ENCODE measurements around the gene PPP1R9B. TPM values are rescaled to one million over a fixed set of nuclear protein-coding genes. Genes with fewer than 3 reads are reported as not detected.

Gene PPP1R9B
- total RNA-seq, 1 experiment from 2014 or later = 112 TPM

DNA sequence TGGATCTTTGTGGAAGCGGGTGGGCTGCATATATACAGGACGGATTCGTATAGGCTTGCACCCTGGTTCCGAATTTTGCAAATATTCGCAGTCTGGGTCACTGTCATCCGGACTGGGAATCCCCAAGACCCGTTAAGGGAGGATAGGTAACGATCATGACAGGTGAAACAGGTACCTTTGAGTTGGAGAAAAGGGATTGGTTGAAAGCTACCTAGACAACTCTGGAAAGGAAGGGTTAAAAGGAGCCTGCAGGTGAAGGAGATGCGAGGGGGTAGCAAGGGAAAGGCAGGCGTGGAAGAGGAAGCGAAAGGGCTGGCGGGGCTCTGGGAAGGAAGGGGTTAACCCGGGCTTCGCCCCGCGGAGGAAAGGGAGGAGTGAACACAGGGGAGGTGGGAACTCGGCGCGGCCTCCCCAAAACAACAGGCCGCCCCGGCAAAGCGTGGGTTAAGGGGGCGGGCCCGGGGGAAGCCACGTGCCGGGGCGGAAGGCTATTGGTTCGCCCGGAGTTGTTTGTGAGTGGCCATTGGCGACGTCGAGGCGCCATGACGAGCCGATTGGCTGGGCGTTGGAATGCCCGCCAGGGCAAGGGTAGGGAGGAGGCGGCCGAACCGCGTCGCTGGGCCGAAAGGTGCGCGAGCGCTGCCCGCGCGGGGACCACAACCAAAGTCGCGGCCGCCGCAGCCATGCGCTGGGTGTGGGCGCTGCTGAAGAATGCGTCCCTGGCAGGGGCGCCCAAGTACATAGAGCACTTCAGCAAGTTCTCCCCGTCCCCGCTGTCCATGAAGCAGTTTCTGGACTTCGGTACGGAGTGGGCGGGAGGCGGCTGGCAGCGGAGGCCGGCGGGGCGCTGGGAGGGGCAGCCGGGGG, 55.5 kb downstream of the PPP1R9B start, which contains the start of gene PDK2:
Gene PDK2, plus strand, starts transcription at position 599 of the 867 bp plus-strand sequence. Its CDS starts 85 bp downstream, at position 684.
- Histone ChIP-seq H3K9ac (ENCODE audit: low read length) (peak within 1 kb of the TSS; percentile 83), H2AFZ (ENCODE audit: low read depth, low read length, poor library complexity, severe bottlenecking) (peak within 1 kb of the TSS; percentile 89), H4K20me1 (ENCODE audit: insufficient read depth) (no peaks in the 10 kb centered on the region), H3K36me3 (ENCODE audit: control insufficient read depth in 1 of 2, insufficient read depth in 2 of 2, low read length in 2 of 2) (peaks cover under 1 to 7% of the 10 kb centered on the region in 2 experiments; a peak in 3 of 4 replicates), H3K27ac (ENCODE audit: low read depth, low read length) (peak within 1 kb of the TSS; percentile 64), H3K4me2 (ENCODE audit: low read length) (peak within 1 kb of the TSS; percentile 91), H3K4me1 (ENCODE audit: control insufficient read depth in 1 of 2, insufficient read depth in 2 of 2, low read length in 2 of 2) (peaks cover 14 to 37% of the 10 kb centered on the region in 2 experiments), H3K4me3 (replicated peaks in 1 of 2; ENCODE audit: low read depth in 1 of 2, low read length in 2 of 2) (peak within 1 kb of the TSS; percentile 84 to 96), H3K9me3 (ENCODE audit: control insufficient read depth in 1 of 2, insufficient read depth in 1 of 2, low read depth in 1 of 2, low read length in 2 of 2) (no peaks in the 10 kb centered on the region), H3K79me2 (ENCODE audit: insufficient read depth, low read length) (0 out of 2 replicates have a peak, but pooled peaks cover 6% of the 10 kb centered on the region), H3K9me2 (ENCODE audit: insufficient read depth) (no peaks in the 10 kb centered on the region), H3K27me3 (ENCODE audit: insufficient read depth, low read length) (no peaks in the 10 kb centered on the region)
- intact Hi-C loops (cut with micrococcal nuclease) = loop anchor here (1.0 kb wide), 1 partner anchor 202 kb away; no protein-coding TSS in a partner anchor
- no TSS peak for BruUV-seq (replicated peaks)
- peak; percentile 96 for DNase-seq (ENCODE audit: low read depth, low spot score)
- POLR2A ChIA-PET = interaction anchor here (0.6 to 3.5 kb wide), 5 partner anchors 13 to 67 kb away, joined by 3 to 18 read pairs (median 5); partner anchors contain the start of gene ITGA3
- CTCF ChIA-PET = interaction anchor here (0.6 to 4.6 kb wide), 39 partner anchors 8 to 332 kb away, joined by 3 to 55 read pairs (median 7); partner anchors contain the start of genes ITGA3, LRRC59 and SGCA
- RAD21 ChIA-PET (ENCODE audit: low non-redundant PET in 1 of 2, low total read pairs in 2 of 2, uncharacterized antibody in 2 of 2, unreplicated experiment in 2 of 2) = interaction anchor here (1.3 to 1.6 kb wide), 4 partner anchors 60 to 98 kb away, joined by 4 to 5 read pairs (median 4); no protein-coding TSS in a partner anchor
- peak; percentile 92 for ATAC-seq
- TF ChIP-seq ZNF274 (IDR thresholded peaks at IDR 0.05; ENCODE audit: low read depth, low read length) (no peak), EZH2 (IDR thresholded peaks at IDR 0.05) (no peak), SIN3A (IDR thresholded peaks at IDR 0.05; ENCODE audit: low read depth) (no peak), EGR1 (IDR thresholded peaks at IDR 0.05; ENCODE audit: low read depth) (no peak; the same call in 1 of the 2 replicates), SRF (IDR thresholded peaks at IDR 0.05; ENCODE audit: low read depth) (no peak), CEBPB (IDR thresholded peaks at IDR 0.05; ENCODE audit: low read depth) (no peak), ELF1 (IDR thresholded peaks at IDR 0.05; ENCODE audit: borderline replicate concordance, low read depth) (no peak), FOSL1 (IDR thresholded peaks at IDR 0.05; ENCODE audit: low read depth) (no peak), POLR2AphosphoS5 (IDR thresholded peaks at IDR 0.05; ENCODE audit: low read depth, low read length) (peak; percentile 51; the same call in 1 of the 2 replicates), TCF7L2 (IDR thresholded peaks at IDR 0.05; ENCODE audit: borderline replicate concordance, extremely low read depth, insufficient read depth, insufficient read length) (peak; percentile 30), YY1 (IDR thresholded peaks at IDR 0.05; ENCODE audit: extremely low read depth, insufficient replicate concordance, low read depth, low read length) (peak; percentile 56), CBX3 (IDR thresholded peaks at IDR 0.05; ENCODE audit: low read depth) (no peak), RAD21 (IDR thresholded peaks at IDR 0.05; ENCODE audit: low read depth) (no peak), POLR2A (IDR thresholded peaks at IDR 0.05; ENCODE audit: borderline replicate concordance, extremely low read depth, insufficient read depth, insufficient read length) (no peak), EZH2phosphoT487 (IDR thresholded peaks at IDR 0.05; ENCODE audit: borderline replicate concordance) (no peak)
- TF ChIP-seq, protein P1, sequence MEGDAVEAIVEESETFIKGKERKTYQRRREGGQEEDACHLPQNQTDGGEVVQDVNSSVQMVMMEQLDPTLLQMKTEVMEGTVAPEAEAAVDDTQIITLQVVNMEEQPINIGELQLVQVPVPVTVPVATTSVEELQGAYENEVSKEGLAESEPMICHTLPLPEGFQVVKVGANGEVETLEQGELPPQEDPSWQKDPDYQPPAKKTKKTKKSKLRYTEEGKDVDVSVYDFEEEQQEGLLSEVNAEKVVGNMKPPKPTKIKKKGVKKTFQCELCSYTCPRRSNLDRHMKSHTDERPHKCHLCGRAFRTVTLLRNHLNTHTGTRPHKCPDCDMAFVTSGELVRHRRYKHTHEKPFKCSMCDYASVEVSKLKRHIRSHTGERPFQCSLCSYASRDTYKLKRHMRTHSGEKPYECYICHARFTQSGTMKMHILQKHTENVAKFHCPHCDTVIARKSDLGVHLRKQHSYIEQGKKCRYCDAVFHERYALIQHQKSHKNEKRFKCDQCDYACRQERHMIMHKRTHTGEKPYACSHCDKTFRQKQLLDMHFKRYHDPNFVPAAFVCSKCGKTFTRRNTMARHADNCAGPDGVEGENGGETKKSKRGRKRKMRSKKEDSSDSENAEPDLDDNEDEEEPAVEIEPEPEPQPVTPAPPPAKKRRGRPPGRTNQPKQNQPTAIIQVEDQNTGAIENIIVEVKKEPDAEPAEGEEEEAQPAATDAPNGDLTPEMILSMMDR (IDR thresholded peaks at IDR 0.05 in 2 of 3, conservative IDR thresholded peaks at IDR 0.05 in 1 of 3; ENCODE audit: borderline replicate concordance in 1 of 3, insufficient read depth in 1 of 3, low read depth in 2 of 3, low read length in 2 of 3) = no peak
- TF ChIP-seq, protein P2, sequence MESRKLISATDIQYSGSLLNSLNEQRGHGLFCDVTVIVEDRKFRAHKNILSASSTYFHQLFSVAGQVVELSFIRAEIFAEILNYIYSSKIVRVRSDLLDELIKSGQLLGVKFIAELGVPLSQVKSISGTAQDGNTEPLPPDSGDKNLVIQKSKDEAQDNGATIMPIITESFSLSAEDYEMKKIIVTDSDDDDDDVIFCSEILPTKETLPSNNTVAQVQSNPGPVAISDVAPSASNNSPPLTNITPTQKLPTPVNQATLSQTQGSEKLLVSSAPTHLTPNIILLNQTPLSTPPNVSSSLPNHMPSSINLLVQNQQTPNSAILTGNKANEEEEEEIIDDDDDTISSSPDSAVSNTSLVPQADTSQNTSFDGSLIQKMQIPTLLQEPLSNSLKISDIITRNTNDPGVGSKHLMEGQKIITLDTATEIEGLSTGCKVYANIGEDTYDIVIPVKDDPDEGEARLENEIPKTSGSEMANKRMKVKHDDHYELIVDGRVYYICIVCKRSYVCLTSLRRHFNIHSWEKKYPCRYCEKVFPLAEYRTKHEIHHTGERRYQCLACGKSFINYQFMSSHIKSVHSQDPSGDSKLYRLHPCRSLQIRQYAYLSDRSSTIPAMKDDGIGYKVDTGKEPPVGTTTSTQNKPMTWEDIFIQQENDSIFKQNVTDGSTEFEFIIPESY (IDR thresholded peaks at IDR 0.05; ENCODE audit: extremely low read depth, insufficient replicate concordance, low read length) = no peak
- TF ChIP-seq, protein P3, sequence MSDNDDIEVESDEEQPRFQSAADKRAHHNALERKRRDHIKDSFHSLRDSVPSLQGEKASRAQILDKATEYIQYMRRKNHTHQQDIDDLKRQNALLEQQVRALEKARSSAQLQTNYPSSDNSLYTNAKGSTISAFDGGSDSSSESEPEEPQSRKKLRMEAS (IDR thresholded peaks at IDR 0.05) = peak; percentile 96
- TF ChIP-seq, protein P4, sequence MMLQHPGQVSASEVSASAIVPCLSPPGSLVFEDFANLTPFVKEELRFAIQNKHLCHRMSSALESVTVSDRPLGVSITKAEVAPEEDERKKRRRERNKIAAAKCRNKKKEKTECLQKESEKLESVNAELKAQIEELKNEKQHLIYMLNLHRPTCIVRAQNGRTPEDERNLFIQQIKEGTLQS (IDR thresholded peaks at IDR 0.05) = no peak

All from HCT116 (cell line).